OCI-LY3 (cell line): ENCODE data around the gene PSKH1.

Experiments used
- H2AFZ ChIP-seq: fragments of 200-600, 300-600 bp; shearing (Covaris generic); 2 replicates; pipeline ENCODE4 v1.6.0; 2014; ENCODE audit warnings: antibody characterized with exemption, low read depth, low read length
- H3K27ac ChIP-seq: fragments of 200-600, 300-600 bp; sonication (generic); 2 replicates; pipeline ENCODE4 v1.5.1; 2014; ENCODE audit warnings: mild to moderate bottlenecking, low read length, moderate library complexity, mixed read lengths
- H3K27me3 ChIP-seq: fragments of 200-600, 300-600 bp; sonication (generic); 2 replicates; pipeline ENCODE4 v1.6.1; 2014; ENCODE audit warnings: low read depth, low read length, mixed read lengths
- H3K36me3 ChIP-seq: fragments of 200-600, 300-600 bp; sonication (generic); replicated peaks from 2 replicates; pipeline ENCODE3; 2014; ENCODE audit warnings: low read depth, low read length, mixed read lengths
- H3K4me1 ChIP-seq: fragments of 300-600, 200-600 bp; sonication (generic); 2 replicates; pipeline ENCODE4 v1.6.1; 2014; ENCODE audit warnings: low read length, mixed read lengths
- H3K4me2 ChIP-seq: fragments of 200-600, 300-600 bp; sonication (generic); 2 replicates; pipeline ENCODE4 v1.6.1; 2014; ENCODE audit warnings: low read length, mixed read lengths
- H3K4me3 ChIP-seq: fragments of 300-600, 200-600 bp; sonication (generic); 2 replicates; pipeline ENCODE4 v1.5.1; 2014; ENCODE audit warnings: antibody characterized with exemption, mild to moderate bottlenecking, low read length, moderate library complexity
- H3K79me2 ChIP-seq: fragments of 300-600, 200-600 bp; shearing (Covaris generic); 2 replicates; pipeline ENCODE4 v1.6.1; 2014; ENCODE audit warnings: mild to moderate bottlenecking, low read length, mixed read lengths
- H3K9ac ChIP-seq: fragments of 300-600, 200-600 bp; shearing (Covaris generic); 2 replicates; pipeline ENCODE4 v1.6.0; 2014; ENCODE audit warnings: mild to moderate bottlenecking, low read length, moderate library complexity
- H3K9me3 ChIP-seq: fragments of 200-600, 300-600 bp; shearing (Covaris generic); 2 replicates; pipeline ENCODE4 v1.6.1; 2014; ENCODE audit warnings: low read length, mixed read lengths; ENCODE audit not compliant: insufficient read depth
- H4K20me1 ChIP-seq: fragments of 200-600, 300-600 bp; sonication (generic); 2 replicates; pipeline ENCODE4 v1.6.1; 2016; ENCODE audit warnings: low read length, mixed read lengths; ENCODE audit not compliant: insufficient read depth
- CTCF ChIP-seq: fragments of 200-600, 300-600 bp; sonication (generic); IDR thresholded peaks from 2 replicates; pipeline ENCODE4 v1.5.1; 2014; ENCODE audit warnings: antibody characterized with exemption, low read length, low read depth
- EZH2phosphoT487 ChIP-seq: fragments of 200-600 bp; shearing (Covaris generic); IDR thresholded peaks from 2 replicates; pipeline ENCODE4 v1.6.1; 2018; ENCODE audit warnings: antibody characterized with exemption, mixed run types, low read depth

The PSKH1 gene

GRCh38 chr16:67963292-67963661, 70.2 kb downstream of the PSKH1 start:
- Histone ChIP-seq H3K27me3 (no peaks in the 10 kb centered on the region), H3K36me3 (peaks cover 31% of the 10 kb centered on the region), H3K9ac (no peak overlapping the region), H3K4me2 (no peak overlapping the region), H3K9me3 (no peaks in the 10 kb centered on the region), H3K4me3 (no peak overlapping the region), H3K79me2 (peaks cover 14% of the 10 kb centered on the region), H2AFZ (no peak overlapping the region), H3K27ac (no peak overlapping the region), H3K4me1 (peaks cover 12% of the 10 kb centered on the region; the same call in 1 of the 2 replicates), H4K20me1 (peaks cover 20% of the 10 kb centered on the region)
- no peak for TF ChIP-seq CTCF
- no peak for TF ChIP-seq EZH2phosphoT487

- no peak overlapping the region for H3K4me2 ChIP-seq
- peaks cover 28% of the 10 kb centered on the region for H3K36me3 ChIP-seq
- no peaks in the 10 kb centered on the region for H3K9me3 ChIP-seq
- no peak overlapping the region for H3K9ac ChIP-seq
- no peak overlapping the region for H3K4me3 ChIP-seq
- TF ChIP-seq EZH2phosphoT487: no peak
- no peak for TF ChIP-seq CTCF
- H4K20me1 ChIP-seq: peaks cover 20% of the 10 kb centered on the region
- no peak overlapping the region for H2AFZ ChIP-seq
- H3K27ac ChIP-seq: no peak overlapping the region
- H3K27me3 ChIP-seq: no peaks in the 10 kb centered on the region
- peaks cover 12% of the 10 kb centered on the region; the same call in 1 of the 2 replicates for H3K4me1 ChIP-seq
- H3K79me2 ChIP-seq: peaks cover 14% of the 10 kb centered on the region
These were observed 70.7 kb downstream of the PSKH1 start for GRCh38 chr16:67963662-67964321.

- no peak overlapping the region for H3K4me3 ChIP-seq
- peaks cover 14% of the 10 kb centered on the region for H3K79me2 ChIP-seq
- no peaks in the 10 kb centered on the region for H3K27me3 ChIP-seq
- H3K9me3 ChIP-seq: no peaks in the 10 kb centered on the region
- no peak overlapping the region for H3K4me2 ChIP-seq
- H4K20me1 ChIP-seq: peaks cover 20% of the 10 kb centered on the region
- no peak overlapping the region for H3K9ac ChIP-seq
- no peak for TF ChIP-seq EZH2phosphoT487
- no peak for TF ChIP-seq CTCF
- peaks cover 24% of the 10 kb centered on the region for H3K36me3 ChIP-seq
- H3K27ac ChIP-seq: no peak overlapping the region
- peaks cover 12% of the 10 kb centered on the region; the same call in 1 of the 2 replicates for H3K4me1 ChIP-seq
- no peak overlapping the region for H2AFZ ChIP-seq
These were observed 71.5 kb downstream of the PSKH1 start for GRCh38 chr16:67964477-67965131.

GRCh38 chr16:67965668-67966548, 72.9 kb downstream of the PSKH1 start:
- Histone ChIP-seq H3K9ac (no peak overlapping the region), H3K4me2 (no peak overlapping the region), H3K9me3 (no peaks in the 10 kb centered on the region), H2AFZ (no peak overlapping the region), H3K27me3 (no peaks in the 10 kb centered on the region), H3K27ac (no peak overlapping the region), H3K36me3 (peaks cover 17% of the 10 kb centered on the region), H4K20me1 (peaks cover 20% of the 10 kb centered on the region), H3K4me1 (peaks cover 12% of the 10 kb centered on the region; the same call in 1 of the 2 replicates), H3K4me3 (no peak overlapping the region), H3K79me2 (peaks cover 14% of the 10 kb centered on the region)
- TF ChIP-seq EZH2phosphoT487 (no peak), CTCF (no peak)
